ENCODE results near the gene ZNRF4.

Gene ZNRF4

GRCh38 chr19:5470264-5470671 is 15.1 kb downstream of the ZNRF4 start:
- peak; percentile 62; the same call in 1 of the 2 replicates for TF ChIP-seq KLF1 (tag by site-specific recombination; IDR thresholded peaks at IDR 0.05)
- TF ChIP-seq, protein P1, sequence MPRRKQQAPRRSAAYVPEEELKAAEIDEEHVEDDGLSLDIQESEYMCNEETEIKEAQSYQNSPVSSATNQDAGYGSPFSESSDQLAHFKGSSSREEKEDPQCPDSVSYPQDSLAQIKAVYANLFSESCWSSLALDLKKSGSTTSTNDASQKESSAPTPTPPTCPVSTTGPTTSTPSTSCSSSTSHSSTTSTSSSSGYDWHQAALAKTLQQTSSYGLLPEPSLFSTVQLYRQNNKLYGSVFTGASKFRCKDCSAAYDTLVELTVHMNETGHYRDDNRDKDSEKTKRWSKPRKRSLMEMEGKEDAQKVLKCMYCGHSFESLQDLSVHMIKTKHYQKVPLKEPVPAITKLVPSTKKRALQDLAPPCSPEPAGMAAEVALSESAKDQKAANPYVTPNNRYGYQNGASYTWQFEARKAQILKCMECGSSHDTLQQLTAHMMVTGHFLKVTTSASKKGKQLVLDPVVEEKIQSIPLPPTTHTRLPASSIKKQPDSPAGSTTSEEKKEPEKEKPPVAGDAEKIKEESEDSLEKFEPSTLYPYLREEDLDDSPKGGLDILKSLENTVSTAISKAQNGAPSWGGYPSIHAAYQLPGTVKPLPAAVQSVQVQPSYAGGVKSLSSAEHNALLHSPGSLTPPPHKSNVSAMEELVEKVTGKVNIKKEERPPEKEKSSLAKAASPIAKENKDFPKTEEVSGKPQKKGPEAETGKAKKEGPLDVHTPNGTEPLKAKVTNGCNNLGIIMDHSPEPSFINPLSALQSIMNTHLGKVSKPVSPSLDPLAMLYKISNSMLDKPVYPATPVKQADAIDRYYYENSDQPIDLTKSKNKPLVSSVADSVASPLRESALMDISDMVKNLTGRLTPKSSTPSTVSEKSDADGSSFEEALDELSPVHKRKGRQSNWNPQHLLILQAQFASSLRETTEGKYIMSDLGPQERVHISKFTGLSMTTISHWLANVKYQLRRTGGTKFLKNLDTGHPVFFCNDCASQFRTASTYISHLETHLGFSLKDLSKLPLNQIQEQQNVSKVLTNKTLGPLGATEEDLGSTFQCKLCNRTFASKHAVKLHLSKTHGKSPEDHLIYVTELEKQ (tag by site-specific recombination; IDR thresholded peaks at IDR 0.05; ENCODE audit: borderline replicate concordance): no peak
- no peaks in the 10 kb centered on the region for H3K9me3 ChIP-seq (ENCODE audit: control insufficient read depth, insufficient read depth, low read depth, low read length)
- ChIA-PET POLR2A (no interaction called here), CTCF (no interaction called here)
- H3K4me1 ChIP-seq (ENCODE audit: control insufficient read depth, insufficient read depth, low read length): no peaks in the 10 kb centered on the region; the same call in 1 of the 2 replicates
- H3K27ac ChIP-seq (ENCODE audit: extremely low read depth, low read depth, low read length): no peak overlapping the region
- no peaks in the 10 kb centered on the region for H3K36me3 ChIP-seq (ENCODE audit: control insufficient read depth in 2 of 2, insufficient read depth in 1 of 2, low read length in 2 of 2)
- H3K4me3 ChIP-seq (ENCODE audit: low read depth, low read length): no peak overlapping the region

DNA sequence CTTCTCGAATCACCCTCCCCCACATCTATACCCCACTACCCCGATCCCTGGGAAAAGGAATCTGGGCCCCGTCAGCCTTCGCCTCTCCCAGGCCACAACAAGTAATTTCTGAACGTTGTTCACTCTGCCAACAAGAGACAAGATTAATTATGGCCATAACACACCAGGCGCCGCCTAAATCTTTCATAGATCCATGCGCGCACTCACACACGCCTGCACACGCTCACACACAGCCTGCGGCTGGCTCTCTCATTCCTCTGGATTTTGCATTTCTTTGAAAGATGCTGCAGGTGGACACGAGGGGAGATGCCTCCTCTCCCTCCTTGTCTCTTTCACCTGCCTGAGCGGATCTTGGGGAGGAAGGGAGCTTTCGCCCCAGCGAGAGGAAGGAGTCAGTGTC is 17.1 kb downstream of the ZNRF4 start:
- Histone ChIP-seq H3K4me1 (ENCODE audit: control insufficient read depth, insufficient read depth, low read length) (no peaks in the 10 kb centered on the region; the same call in 1 of the 2 replicates), H3K4me3 (ENCODE audit: low read depth, low read length) (no peak overlapping the region), H3K9me3 (ENCODE audit: control insufficient read depth, insufficient read depth, low read depth, low read length) (no peaks in the 10 kb centered on the region), H3K27ac (ENCODE audit: extremely low read depth, low read depth, low read length) (no peak overlapping the region), H3K36me3 (ENCODE audit: control insufficient read depth in 2 of 2, insufficient read depth in 1 of 2, low read length in 2 of 2) (no peaks in the 10 kb centered on the region)
- CTCF ChIA-PET: interaction anchor here (0.6 kb wide), 1 partner anchor 75 kb away, joined by 3 read pairs; no protein-coding TSS in a partner anchor
- POLR2A ChIA-PET: no interaction called here
- TF ChIP-seq ZNF24 (tag by site-specific recombination; IDR thresholded peaks at IDR 0.05) (no peak), IKZF3 (tag by site-specific recombination; IDR thresholded peaks at IDR 0.05) (no peak), ZNF423 (tag by site-specific recombination; IDR thresholded peaks at IDR 0.05) (no peak), ZNF658 (tag by site-specific recombination; IDR thresholded peaks at IDR 0.05) (no peak)

- TF ChIP-seq ZNF391 (tag by site-specific recombination; IDR thresholded peaks at IDR 0.05; ENCODE audit: borderline replicate concordance, low read depth) (no peak), ZNF639 (tag by site-specific recombination; IDR thresholded peaks at IDR 0.05) (no peak), ZNF623 (tag by site-specific recombination; IDR thresholded peaks at IDR 0.05) (no peak), HIC1 (tag by site-specific recombination; IDR thresholded peaks at IDR 0.05) (no peak), ZNF791 (tag by site-specific recombination; IDR thresholded peaks at IDR 0.05) (no peak), KLF16 (tag by site-specific recombination; IDR thresholded peaks at IDR 0.05) (no peak), ZNF600 (tag by site-specific recombination; IDR thresholded peaks at IDR 0.05) (no peak), ZSCAN18 (tag by site-specific recombination; IDR thresholded peaks at IDR 0.05) (no peak), ZNF549 (tag by site-specific recombination; IDR thresholded peaks at IDR 0.05) (no peak)
- TF ChIP-seq, protein P2, sequence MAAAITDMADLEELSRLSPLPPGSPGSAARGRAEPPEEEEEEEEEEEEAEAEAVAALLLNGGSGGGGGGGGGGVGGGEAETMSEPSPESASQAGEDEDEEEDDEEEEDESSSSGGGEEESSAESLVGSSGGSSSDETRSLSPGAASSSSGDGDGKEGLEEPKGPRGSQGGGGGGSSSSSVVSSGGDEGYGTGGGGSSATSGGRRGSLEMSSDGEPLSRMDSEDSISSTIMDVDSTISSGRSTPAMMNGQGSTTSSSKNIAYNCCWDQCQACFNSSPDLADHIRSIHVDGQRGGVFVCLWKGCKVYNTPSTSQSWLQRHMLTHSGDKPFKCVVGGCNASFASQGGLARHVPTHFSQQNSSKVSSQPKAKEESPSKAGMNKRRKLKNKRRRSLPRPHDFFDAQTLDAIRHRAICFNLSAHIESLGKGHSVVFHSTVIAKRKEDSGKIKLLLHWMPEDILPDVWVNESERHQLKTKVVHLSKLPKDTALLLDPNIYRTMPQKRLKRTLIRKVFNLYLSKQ (tag by site-specific recombination; IDR thresholded peaks at IDR 0.05; ENCODE audit: borderline replicate concordance): no peak
- TF ChIP-seq, protein P3, sequence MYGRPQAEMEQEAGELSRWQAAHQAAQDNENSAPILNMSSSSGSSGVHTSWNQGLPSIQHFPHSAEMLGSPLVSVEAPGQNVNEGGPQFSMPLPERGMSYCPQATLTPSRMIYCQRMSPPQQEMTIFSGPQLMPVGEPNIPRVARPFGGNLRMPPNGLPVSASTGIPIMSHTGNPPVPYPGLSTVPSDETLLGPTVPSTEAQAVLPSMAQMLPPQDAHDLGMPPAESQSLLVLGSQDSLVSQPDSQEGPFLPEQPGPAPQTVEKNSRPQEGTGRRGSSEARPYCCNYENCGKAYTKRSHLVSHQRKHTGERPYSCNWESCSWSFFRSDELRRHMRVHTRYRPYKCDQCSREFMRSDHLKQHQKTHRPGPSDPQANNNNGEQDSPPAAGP (tag by site-specific recombination; IDR thresholded peaks at IDR 0.05): no peak
- TF ChIP-seq, protein P4, sequence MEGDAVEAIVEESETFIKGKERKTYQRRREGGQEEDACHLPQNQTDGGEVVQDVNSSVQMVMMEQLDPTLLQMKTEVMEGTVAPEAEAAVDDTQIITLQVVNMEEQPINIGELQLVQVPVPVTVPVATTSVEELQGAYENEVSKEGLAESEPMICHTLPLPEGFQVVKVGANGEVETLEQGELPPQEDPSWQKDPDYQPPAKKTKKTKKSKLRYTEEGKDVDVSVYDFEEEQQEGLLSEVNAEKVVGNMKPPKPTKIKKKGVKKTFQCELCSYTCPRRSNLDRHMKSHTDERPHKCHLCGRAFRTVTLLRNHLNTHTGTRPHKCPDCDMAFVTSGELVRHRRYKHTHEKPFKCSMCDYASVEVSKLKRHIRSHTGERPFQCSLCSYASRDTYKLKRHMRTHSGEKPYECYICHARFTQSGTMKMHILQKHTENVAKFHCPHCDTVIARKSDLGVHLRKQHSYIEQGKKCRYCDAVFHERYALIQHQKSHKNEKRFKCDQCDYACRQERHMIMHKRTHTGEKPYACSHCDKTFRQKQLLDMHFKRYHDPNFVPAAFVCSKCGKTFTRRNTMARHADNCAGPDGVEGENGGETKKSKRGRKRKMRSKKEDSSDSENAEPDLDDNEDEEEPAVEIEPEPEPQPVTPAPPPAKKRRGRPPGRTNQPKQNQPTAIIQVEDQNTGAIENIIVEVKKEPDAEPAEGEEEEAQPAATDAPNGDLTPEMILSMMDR (tag by site-specific recombination; IDR thresholded peaks at IDR 0.05): no peak
- POLR2A ChIA-PET: no interaction called here
- no peaks in the 10 kb centered on the region for H3K36me3 ChIP-seq (ENCODE audit: control insufficient read depth in 2 of 2, insufficient read depth in 1 of 2, low read length in 2 of 2)
- H3K4me1 ChIP-seq (ENCODE audit: control insufficient read depth, insufficient read depth, low read length): no peaks in the 10 kb centered on the region; the same call in 1 of the 2 replicates
- no peaks in the 10 kb centered on the region for H3K9me3 ChIP-seq (ENCODE audit: control insufficient read depth, insufficient read depth, low read depth, low read length)
- H3K27ac ChIP-seq (ENCODE audit: extremely low read depth, low read depth, low read length): no peak overlapping the region
- no peak overlapping the region for H3K4me3 ChIP-seq (ENCODE audit: low read depth, low read length)
- CTCF ChIA-PET: interaction anchor here (0.6 kb wide), 1 partner anchor 74 kb away, joined by 4 read pairs; no protein-coding TSS in a partner anchor
Measured at GRCh38 chr19:5473646-5474045, 18.4 kb downstream of the ZNRF4 start.

Data from HEK293 (cell line).